HepG2 (cell line): ENCODE results near the gene LDLRAD4.

Experiments used
- BRCA1 ChIP-seq: sonication (generic); formaldehyde crosslinking; IDR thresholded peaks from 2 replicates; pipeline ENCODE4 v1.4.0; 2020; ENCODE audit warnings: missing genetic modification reagents
- GRHL1 ChIP-seq: sonication (generic); formaldehyde crosslinking; conservative IDR thresholded peaks from 2 replicates; pipeline ENCODE4 v1.8.0; 2022; ENCODE audit warnings: missing genetic modification reagents
- JUND ChIP-seq: sonication (generic); formaldehyde crosslinking; IDR thresholded peaks from 2 replicates; pipeline ENCODE4 v1.8.0; 2022; ENCODE audit warnings: mild to moderate bottlenecking, missing genetic modification reagents
- POLR2A ChIP-seq, 2 experiments: IDR thresholded peaks; 2 replicates each; pipeline ENCODE4 v1.6.1; 2011; ENCODE audit warnings: low read depth in 2 of 2, low read length in 2 of 2, mild to moderate bottlenecking in 1 of 2, moderate library complexity in 1 of 2; ENCODE audit not compliant: insufficient read depth in 1 of 2
- RFX5 ChIP-seq: IDR thresholded peaks from 2 replicates; pipeline ENCODE4 v1.6.1; 2011; ENCODE audit warnings: low read depth, low read length, improper control_type of control experiment
- SP1 ChIP-seq, 2 experiments: fragments of 450-650 bp in 1 of 2; sonication (generic) in 1 of 2; formaldehyde crosslinking in 1 of 2; IDR thresholded peaks; 2 replicates each; pipeline versions ENCODE4 v1.4.0 to v1.6.1; 2016 to 2020; ENCODE audit warnings: missing genetic modification reagents in 1 of 2
- ZFP62 ChIP-seq: sonication (generic); formaldehyde crosslinking; IDR thresholded peaks from 2 replicates; pipeline ENCODE4 v1.4.0; 2020; ENCODE audit warnings: missing genetic modification reagents
- TF ChIP-seq, protein P1 (sequence below): sonication (generic); formaldehyde crosslinking; IDR thresholded peaks from 2 replicates; pipeline ENCODE4 v1.5.0; 2020; ENCODE audit warnings: mild to moderate bottlenecking, missing genetic modification reagents, moderate library complexity

GRCh38 chr18:13611142-13611600, 392.6 kb downstream of the LDLRAD4 start:
- no peak for TF ChIP-seq POLR2A (IDR thresholded peaks at IDR 0.05; ENCODE audit: insufficient read depth in 1 of 2, low read depth in 2 of 2, low read length in 2 of 2)
- TF ChIP-seq, protein P1, sequence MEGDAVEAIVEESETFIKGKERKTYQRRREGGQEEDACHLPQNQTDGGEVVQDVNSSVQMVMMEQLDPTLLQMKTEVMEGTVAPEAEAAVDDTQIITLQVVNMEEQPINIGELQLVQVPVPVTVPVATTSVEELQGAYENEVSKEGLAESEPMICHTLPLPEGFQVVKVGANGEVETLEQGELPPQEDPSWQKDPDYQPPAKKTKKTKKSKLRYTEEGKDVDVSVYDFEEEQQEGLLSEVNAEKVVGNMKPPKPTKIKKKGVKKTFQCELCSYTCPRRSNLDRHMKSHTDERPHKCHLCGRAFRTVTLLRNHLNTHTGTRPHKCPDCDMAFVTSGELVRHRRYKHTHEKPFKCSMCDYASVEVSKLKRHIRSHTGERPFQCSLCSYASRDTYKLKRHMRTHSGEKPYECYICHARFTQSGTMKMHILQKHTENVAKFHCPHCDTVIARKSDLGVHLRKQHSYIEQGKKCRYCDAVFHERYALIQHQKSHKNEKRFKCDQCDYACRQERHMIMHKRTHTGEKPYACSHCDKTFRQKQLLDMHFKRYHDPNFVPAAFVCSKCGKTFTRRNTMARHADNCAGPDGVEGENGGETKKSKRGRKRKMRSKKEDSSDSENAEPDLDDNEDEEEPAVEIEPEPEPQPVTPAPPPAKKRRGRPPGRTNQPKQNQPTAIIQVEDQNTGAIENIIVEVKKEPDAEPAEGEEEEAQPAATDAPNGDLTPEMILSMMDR (CRISPR knock-in tag): no peak
- TF ChIP-seq BRCA1 (CRISPR knock-in tag): no peak
- TF ChIP-seq RFX5: no peak
- no peak for TF ChIP-seq GRHL1 (CRISPR knock-in tag)
- TF ChIP-seq JUND (CRISPR knock-in tag): no peak
- no peak for TF ChIP-seq ZFP62 (CRISPR knock-in tag)
- no peak for TF ChIP-seq SP1 (IDR thresholded peaks at IDR 0.05)
- TF ChIP-seq SP1 (CRISPR knock-in tag; IDR thresholded peaks at IDR 0.05): no peak
